Testis (tissue), 2 donors: ENCODE measurements around the gene SEC24C.

Source experiments
- POLR2A ChIP-seq: fragments of 450-650 bp; IDR thresholded peaks from one replicate; pipeline ENCODE4 v1.6.1; 2017; ENCODE audit warnings: antibody characterized with exemption, mild to moderate bottlenecking, moderate library complexity
- TF ChIP-seq, protein P1 (sequence below), 3 experiments: fragments of 450-650 bp in 2 of 3; fragments of 200-600 bp in 1 of 3; sonication (generic) in 1 of 3; IDR thresholded peaks; one replicate each; pipeline ENCODE4 v1.5.1; 2016 to 2019; ENCODE audit warnings: antibody characterized with exemption in 3 of 3, mild to moderate bottlenecking in 2 of 3, moderate library complexity in 1 of 3

DNA sequence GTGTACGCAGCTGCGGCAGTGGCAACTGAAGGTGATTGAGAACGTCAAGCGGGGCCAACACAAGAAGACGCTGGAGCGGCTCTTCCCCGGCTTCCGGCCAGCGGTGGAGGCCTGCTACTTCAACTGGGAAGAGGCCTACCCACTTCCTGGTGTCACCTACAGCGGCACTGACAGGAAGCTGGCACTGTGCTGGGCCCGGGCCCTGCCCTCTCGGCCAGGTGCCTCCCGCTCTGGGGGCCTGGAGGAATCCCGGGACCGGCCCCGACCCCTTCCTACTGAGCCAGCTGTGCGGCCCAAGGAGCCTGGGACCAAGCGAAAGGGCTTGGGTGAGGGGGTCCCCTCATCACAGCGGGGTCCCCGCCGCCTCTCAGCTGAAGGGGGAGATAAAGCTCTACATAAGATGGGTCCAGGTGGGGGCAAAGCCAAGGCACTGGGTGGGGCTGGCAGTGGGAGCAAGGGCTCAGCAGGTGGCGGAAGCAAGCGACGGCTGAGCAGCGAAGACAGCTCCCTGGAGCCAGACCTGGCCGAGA, 47.8 kb downstream of the SEC24C start:
- no peak for TF ChIP-seq POLR2A
- TF ChIP-seq, protein P1, sequence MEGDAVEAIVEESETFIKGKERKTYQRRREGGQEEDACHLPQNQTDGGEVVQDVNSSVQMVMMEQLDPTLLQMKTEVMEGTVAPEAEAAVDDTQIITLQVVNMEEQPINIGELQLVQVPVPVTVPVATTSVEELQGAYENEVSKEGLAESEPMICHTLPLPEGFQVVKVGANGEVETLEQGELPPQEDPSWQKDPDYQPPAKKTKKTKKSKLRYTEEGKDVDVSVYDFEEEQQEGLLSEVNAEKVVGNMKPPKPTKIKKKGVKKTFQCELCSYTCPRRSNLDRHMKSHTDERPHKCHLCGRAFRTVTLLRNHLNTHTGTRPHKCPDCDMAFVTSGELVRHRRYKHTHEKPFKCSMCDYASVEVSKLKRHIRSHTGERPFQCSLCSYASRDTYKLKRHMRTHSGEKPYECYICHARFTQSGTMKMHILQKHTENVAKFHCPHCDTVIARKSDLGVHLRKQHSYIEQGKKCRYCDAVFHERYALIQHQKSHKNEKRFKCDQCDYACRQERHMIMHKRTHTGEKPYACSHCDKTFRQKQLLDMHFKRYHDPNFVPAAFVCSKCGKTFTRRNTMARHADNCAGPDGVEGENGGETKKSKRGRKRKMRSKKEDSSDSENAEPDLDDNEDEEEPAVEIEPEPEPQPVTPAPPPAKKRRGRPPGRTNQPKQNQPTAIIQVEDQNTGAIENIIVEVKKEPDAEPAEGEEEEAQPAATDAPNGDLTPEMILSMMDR (IDR thresholded peaks at IDR 0.05): no peak
